H1 (cell line): ENCODE measurements around the gene ARHGEF26. TPM values are rescaled to one million over a fixed set of nuclear protein-coding genes. Genes with fewer than 3 reads are reported as not detected.

Experiments used
- CTCF ChIA-PET: fragments of 300-600 bp; sonication (Branson Sonifier 250); formaldehyde crosslinking; loops from one replicate; lab custom pipeline; 2021; ENCODE audit not compliant: partially characterized antibody; lab: Charles Lee
- POLR2A ChIA-PET: fragments of 300-600 bp; sonication (Branson Sonifier 250); formaldehyde crosslinking; loops from one replicate; lab custom pipeline; 2021; ENCODE audit warnings: inconsistent platforms; ENCODE audit not compliant: partially characterized antibody; lab: Charles Lee
- DNase-seq, 2 experiments: peaks; one replicate each; pipeline versions ENCODE4 v3.0.0 to v3.0.0-alpha.2; 2010 to 2022; ENCODE audit warnings: low spot score in 2 of 2, low read depth in 1 of 2, mixed read lengths in 1 of 2
- FAIRE-seq: peaks from 2 replicates; lab custom pipeline; 2011; peaks lifted over from hg19 to GRCh38; lab: Jason Lieb, UNC
- H2AFZ ChIP-seq: 2 replicates; pipeline ENCODE4 v1.8.1; 2012; ENCODE audit warnings: low read length, inconsistent platforms
- H2AK5ac ChIP-seq: 2 replicates; pipeline ENCODE4 v1.6.1; 2013; ENCODE audit warnings: low read depth, low read length
- H2BK120ac ChIP-seq: replicated peaks from 2 replicates; pipeline ENCODE3; 2013; ENCODE audit warnings: low read depth, low read length, inconsistent platforms
- H2BK12ac ChIP-seq: 2 replicates; pipeline ENCODE4 v1.6.1; 2013; ENCODE audit warnings: low read depth, low read length
- H2BK15ac ChIP-seq: 2 replicates; pipeline ENCODE4 v1.6.1; 2013; ENCODE audit warnings: low read length
- H2BK20ac ChIP-seq: 2 replicates; pipeline ENCODE4 v1.6.1; 2013; ENCODE audit warnings: low read length
- H2BK5ac ChIP-seq: 2 replicates; pipeline ENCODE4 v1.6.1; 2013; ENCODE audit warnings: low read depth, low read length
- H3K14ac ChIP-seq: 2 replicates; pipeline ENCODE4 v1.6.1; 2013; ENCODE audit warnings: inconsistent platforms; ENCODE audit not compliant: insufficient read length
- H3K18ac ChIP-seq: 2 replicates; pipeline ENCODE4 v1.6.1; 2013; ENCODE audit warnings: low read length; ENCODE audit errors: extremely low read depth
- H3K23ac ChIP-seq: 2 replicates; pipeline ENCODE4 v1.6.1; 2013; ENCODE audit warnings: inconsistent platforms; ENCODE audit not compliant: insufficient read length
- H3K23me2 ChIP-seq: 2 replicates; pipeline ENCODE4 v1.6.1; 2013; ENCODE audit warnings: low read depth, low read length
- H3K27ac ChIP-seq: 2 replicates; pipeline ENCODE4 v1.6.1; 2011; ENCODE audit warnings: low read depth, low read length, inconsistent platforms
- H3K27me3 ChIP-seq, 4 experiments: replicated peaks in 1 of 4; 1 replicate in 1 of 4; 2 replicates in 3 of 4; pipeline versions ENCODE4 v1.6.1 to v1.8.1; 2011 to 2013; ENCODE audit warnings: low read length in 3 of 4, mild to moderate bottlenecking in 3 of 4, inconsistent platforms in 2 of 4, mixed read lengths in 2 of 4, moderate library complexity in 1 of 4; ENCODE audit not compliant: control insufficient read depth in 3 of 4, insufficient read depth in 3 of 4; ENCODE audit errors: extremely low read depth in 1 of 4
- H3K36me3 ChIP-seq, 4 experiments: 2 replicates each; pipeline versions ENCODE4 v1.6.1 to v1.8.1; 2011 to 2013; ENCODE audit warnings: mild to moderate bottlenecking in 4 of 4, low read length in 3 of 4, moderate library complexity in 2 of 4, control low read depth in 1 of 4, inconsistent platforms in 1 of 4; ENCODE audit not compliant: insufficient read depth in 4 of 4, control insufficient read depth in 2 of 4
- H3K4ac ChIP-seq: replicated peaks from 2 replicates; pipeline ENCODE3; 2013; ENCODE audit warnings: low read length, low read depth, mixed read lengths, inconsistent platforms; ENCODE audit not compliant: insufficient read length
- H3K4me1 ChIP-seq, 4 experiments: replicated peaks in 1 of 4; 1 replicate in 1 of 4; 2 replicates in 3 of 4; pipeline versions ENCODE4 v1.6.1 to v1.8.1; 2011 to 2013; ENCODE audit warnings: low read length in 3 of 4, inconsistent platforms in 2 of 4, mixed read lengths in 1 of 4; ENCODE audit not compliant: insufficient read depth in 4 of 4, control insufficient read depth in 3 of 4
- H3K4me2 ChIP-seq, 2 experiments: 2 replicates each; pipeline versions ENCODE4 v1.6.1 to v1.8.1; 2011 to 2013; ENCODE audit warnings: low read depth in 2 of 2, low read length in 2 of 2, control low read depth in 1 of 2, inconsistent platforms in 1 of 2, mild to moderate bottlenecking in 1 of 2; ENCODE audit not compliant: insufficient read depth in 1 of 2
- H3K4me3 ChIP-seq, 4 experiments: fragments of 200-600, 300-600 bp in 1 of 4; sonication (generic), shearing (Covaris generic), sonication (Bioruptor Twin) in 1 of 4; 2 replicates each; pipeline versions ENCODE4 v1.5.1 to v1.8.1; 2011 to 2016; ENCODE audit warnings: low read length in 4 of 4, low read depth in 3 of 4, control low read depth in 2 of 4, inconsistent platforms in 2 of 4, mild to moderate bottlenecking in 2 of 4, mixed read lengths in 1 of 4, moderate library complexity in 1 of 4; ENCODE audit not compliant: insufficient read depth in 2 of 4; ENCODE audit errors: extremely low read depth in 1 of 4
- H3K56ac ChIP-seq: replicated peaks from 2 replicates; pipeline ENCODE3; 2013; ENCODE audit warnings: low read depth, mild to moderate bottlenecking, mixed read lengths, low read length, inconsistent platforms; ENCODE audit not compliant: insufficient read length
- H3K79me1 ChIP-seq: 2 replicates; pipeline ENCODE4 v1.6.1; 2013; ENCODE audit warnings: low read depth, low read length, control low read depth
- H3K79me2 ChIP-seq, 2 experiments: 2 replicates each; pipeline versions ENCODE4 v1.6.1 to v1.8.1; 2012 to 2013; ENCODE audit warnings: low read length in 2 of 2, mild to moderate bottlenecking in 2 of 2, inconsistent platforms in 1 of 2; ENCODE audit not compliant: insufficient read depth in 2 of 2, control insufficient read depth in 1 of 2
- H3K9ac ChIP-seq, 4 experiments: replicated peaks in 1 of 4; 1 replicate in 1 of 4; 2 replicates in 3 of 4; pipeline versions ENCODE4 v1.6.1 to v1.8.1; 2011 to 2013; ENCODE audit warnings: low read depth in 3 of 4, low read length in 3 of 4, control low read depth in 2 of 4, mild to moderate bottlenecking in 2 of 4, moderate library complexity in 2 of 4, inconsistent platforms in 1 of 4; ENCODE audit errors: extremely low read depth in 1 of 4
- H3K9me3 ChIP-seq, 2 experiments: 2 replicates each; pipeline versions ENCODE4 v1.6.1 to v1.8.1; 2012 to 2013; ENCODE audit warnings: mild to moderate bottlenecking in 2 of 2, moderate library complexity in 2 of 2, control low read depth in 1 of 2, inconsistent platforms in 1 of 2, low read depth in 1 of 2, low read length in 1 of 2, mixed read lengths in 1 of 2; ENCODE audit not compliant: insufficient read depth in 2 of 2
- H4K20me1 ChIP-seq, 2 experiments: replicated peaks in 1 of 2; 2 replicates each; pipeline versions ENCODE3 to v1.8.1; 2011 to 2013; ENCODE audit warnings: inconsistent platforms in 2 of 2, low read length in 2 of 2, mild to moderate bottlenecking in 1 of 2; ENCODE audit not compliant: insufficient read depth in 2 of 2, control insufficient read depth in 1 of 2
- H4K5ac ChIP-seq: 2 replicates; pipeline ENCODE4 v1.6.1; 2013; ENCODE audit warnings: low read length, low read depth, mixed read lengths, inconsistent platforms; ENCODE audit not compliant: insufficient read length
- H4K8ac ChIP-seq: 2 replicates; pipeline ENCODE4 v1.8.0; 2013; ENCODE audit warnings: mild to moderate bottlenecking, moderate library complexity, low read length, inconsistent platforms; ENCODE audit not compliant: insufficient read depth; ENCODE audit errors: extremely low read depth
- H4K91ac ChIP-seq: replicated peaks from 2 replicates; pipeline ENCODE3; 2013; ENCODE audit warnings: low read length, mixed read lengths, inconsistent platforms; ENCODE audit not compliant: insufficient read length
- CHD2 ChIP-seq: IDR thresholded peaks from 2 replicates; pipeline ENCODE4 v1.6.1; 2012; ENCODE audit warnings: low read length, improper control_type of control experiment
- CTBP2 ChIP-seq: IDR thresholded peaks from 2 replicates; pipeline ENCODE4 v1.7.0; 2011; ENCODE audit warnings: borderline replicate concordance, mild to moderate bottlenecking, moderate library complexity, mixed read lengths, low read length; ENCODE audit not compliant: insufficient read depth, insufficient read length
- KDM4A ChIP-seq: IDR thresholded peaks from one replicate; pipeline ENCODE4 v1.7.1; 2012; ENCODE audit warnings: low read depth, mild to moderate bottlenecking, moderate library complexity, low read length, inconsistent platforms; ENCODE audit not compliant: severe bottlenecking
- RNF2 ChIP-seq: fragments of 200-900, 300-1000 bp; sonication (generic); IDR thresholded peaks from 2 replicates; pipeline ENCODE4 v1.7.1; 2016; ENCODE audit warnings: borderline replicate concordance, low read depth, mild to moderate bottlenecking, antibody characterized with exemption, low read length; ENCODE audit not compliant: poor library complexity, severe bottlenecking; ENCODE audit errors: missing control alignments
- TEAD4 ChIP-seq: IDR thresholded peaks from 2 replicates; pipeline ENCODE4 v1.6.1; 2012; ENCODE audit warnings: low read depth, low read length, inconsistent platforms, mixed read lengths
- WGBS, 2 experiments: shearing (Covaris generic) in 1 of 2; methylation state at CpG; one replicate each; pipeline versions ENCODE4 v1.1.6 to v1.1.7; 2013 to 2015; ENCODE audit warnings: low lambda C conversion rate in 2 of 2, mixed read lengths in 2 of 2, inconsistent platforms in 1 of 2, low coverage in 1 of 2, missing lambda C conversion rate in 1 of 2; ENCODE audit not compliant: insufficient replicate concordance in 2 of 2, insufficient coverage in 1 of 2, insufficient read length in 1 of 2; ENCODE audit errors: extremely low coverage in 1 of 2, missing lambda C conversion rate in 1 of 2; 5-methylcytosine and 5-hydroxymethylcytosine counted together
- polyA plus RNA-seq, 7 experiments: library from polyadenylated mRNA; depleted of rRNA in 3 of 7; stranded (reverse) in 5 of 7; unstranded in 2 of 7; fragments of >200 nt in 5 of 7; fragments of 200-250 nt in 2 of 7; gene quantifications; 1 replicate in 5 of 7; 2 replicates in 1 of 7; 4 replicates in 1 of 7; pipeline versions ENCODE4 v1.2.1 to v1.2.3, GENCODE V29; 2011 to 2013; ENCODE audit warnings: missing spikeins in 2 of 7, mixed read lengths in 2 of 7
- total RNA-seq: library from RNA; stranded (reverse); fragmentation: NEBNext Ultra II Directional; extraction: Animal tissue kit (Norgen Biotek cat#: 25700); gene quantifications from 2 replicates; pipeline ENCODE4 v1.2.1, GENCODE V29; 2021
- TF ChIP-seq, protein P1 (sequence below): IDR thresholded peaks from 2 replicates; pipeline ENCODE4 v1.6.1; 2012; ENCODE audit warnings: inconsistent platforms

Gene ARHGEF26
- total and polyA plus RNA-seq, 2 of the 8 experiments (the other 6 are each of a cell fraction or from before 2014, with no cell fraction given), result 3.1 to 15.6 TPM

DNA sequence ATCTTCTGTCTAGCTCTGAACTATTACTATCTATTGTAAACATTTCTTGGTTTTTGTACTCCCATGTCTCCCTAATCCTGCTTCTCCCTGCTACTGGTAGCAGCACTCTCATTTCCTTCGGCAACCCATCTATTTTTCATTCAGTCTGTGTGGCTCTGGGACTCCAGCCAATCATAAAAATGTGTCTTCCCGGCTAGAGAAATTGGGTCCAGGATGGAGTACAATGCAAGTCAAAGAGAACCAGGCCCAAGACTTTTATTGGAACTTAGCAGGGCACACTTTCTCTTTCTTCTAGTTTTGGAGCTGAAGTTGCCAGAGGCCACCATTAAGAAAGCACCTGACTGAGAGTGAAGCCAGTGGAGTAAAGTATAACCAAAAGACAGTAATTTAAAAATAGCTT, 22.8 kb upstream of the ARHGEF26 start:
- no peaks in the 10 kb centered on the region for H3K36me3 ChIP-seq

More for the DNA sequence above, 22.8 kb upstream of the ARHGEF26 start:
- H4K8ac ChIP-seq, result no peak overlapping the region
- no peaks in the 10 kb centered on the region for H3K79me1 ChIP-seq
- H2BK5ac ChIP-seq, result no peak overlapping the region
- no peaks in the 10 kb centered on the region for H3K79me2 ChIP-seq
- no peak overlapping the region for H2AFZ ChIP-seq
- no peak overlapping the region for H3K4ac ChIP-seq
- H3K9ac ChIP-seq, result no peak overlapping the region
- no peak for DNase-seq
- H3K27ac ChIP-seq, result no peak overlapping the region
- no peaks in the 10 kb centered on the region for H3K4me1 ChIP-seq
- no peak overlapping the region for H3K18ac ChIP-seq
- FAIRE-seq, result no peak
- CTCF ChIA-PET, result interaction anchor here (0.6 to 2.6 kb wide), 7 partner anchors 9 to 460 kb away, joined by 3 to 28 read pairs (median 5); partner anchors contain the start of gene ARHGEF26
- no peaks in the 10 kb centered on the region for H3K9me3 ChIP-seq
- 0 out of 2 replicates have a peak, but pooled peaks cover 1% of the 10 kb centered on the region for H3K23me2 ChIP-seq
- no peak overlapping the region for H2BK20ac ChIP-seq
- H3K14ac ChIP-seq, result no peak overlapping the region
- H3K23ac ChIP-seq, result no peak overlapping the region
- no peak overlapping the region for H2AK5ac ChIP-seq
- H3K4me3 ChIP-seq, result no peak overlapping the region
- H3K4me2 ChIP-seq, result no peak overlapping the region
- H2BK12ac ChIP-seq, result no peak overlapping the region
- no peaks in the 10 kb centered on the region for H4K20me1 ChIP-seq
- TF ChIP-seq KDM4A (no peak), CHD2 (no peak), CTBP2 (no peak), TEAD4 (no peak), RNF2 (no peak)
- TF ChIP-seq, protein P1, sequence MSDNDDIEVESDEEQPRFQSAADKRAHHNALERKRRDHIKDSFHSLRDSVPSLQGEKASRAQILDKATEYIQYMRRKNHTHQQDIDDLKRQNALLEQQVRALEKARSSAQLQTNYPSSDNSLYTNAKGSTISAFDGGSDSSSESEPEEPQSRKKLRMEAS, result no peak
- no peak overlapping the region for H2BK120ac ChIP-seq
- WGBS, 2 experiments, result 90% methylated on average over 2 of the region's 2 CpGs; no CpG with 5 or more reads in 1 of the 2 experiments
- no peak overlapping the region for H4K5ac ChIP-seq
- H2BK15ac ChIP-seq, result no peak overlapping the region
- no peaks in the 10 kb centered on the region for H3K27me3 ChIP-seq
- no peak overlapping the region for H4K91ac ChIP-seq
- POLR2A ChIA-PET, result no interaction called here
- H3K56ac ChIP-seq, result no peak overlapping the region
